SK-N-SH (cell line): Measurements from ENCODE around the gene SSTR3.

Source experiments
- CTCF ChIP-seq: fragments of 200-600 bp; sonication (generic); IDR thresholded peaks from 2 replicates; pipeline ENCODE4 v1.6.1; 2017; ENCODE audit warnings: antibody characterized with exemption, mild to moderate bottlenecking, moderate library complexity
- EZH2phosphoT487 ChIP-seq: fragments of 200-600 bp; sonication (generic); IDR thresholded peaks from 2 replicates; pipeline ENCODE4 v1.6.1; 2017; ENCODE audit warnings: low read depth, mixed run types, mild to moderate bottlenecking, antibody characterized with exemption, moderate library complexity, borderline replicate concordance
- REST ChIP-seq: IDR thresholded peaks from 2 replicates; pipeline ENCODE4 v1.6.1; 2012; ENCODE audit warnings: mild to moderate bottlenecking, low read depth, low read length, moderate library complexity
- ZBTB33 ChIP-seq: IDR thresholded peaks from 2 replicates; pipeline ENCODE4 v1.4.0; 2012; ENCODE audit warnings: low read depth, borderline replicate concordance

- TF ChIP-seq CTCF (no peak), EZH2phosphoT487 (no peak), ZBTB33 (no peak), REST (no peak)
Observed at GRCh38 chr22:37215890-37216289, 3.6 kb upstream of the SSTR3 start.
